HG02970 (cell line): ENCODE results near the gene USP36.

ENCODE experiments used
- ATAC-seq: cut with Tn5 transposase; IDR thresholded peaks from one replicate; pipeline ENCODE4 v1.9.1; 2021; ENCODE audit warnings: mild to moderate bottlenecking, moderate library complexity, moderate number of reproducible peaks; ENCODE audit not compliant: unreplicated experiment, low FRiP score

The USP36 gene

GRCh38 chr17:78747488-78747887, 93.1 kb downstream of the USP36 start:
- no peak for ATAC-seq

GRCh38 chr17:78746949-78747269, 93.7 kb downstream of the USP36 start:
- no peak for ATAC-seq

GRCh38 chr17:78746263-78746948, 94.2 kb downstream of the USP36 start:
- ATAC-seq: no peak
